HG03558 (cell line): ENCODE measurements around the gene PTPRD.

Source experiments
- ATAC-seq: cut with Tn5 transposase; IDR thresholded peaks from one replicate; pipeline ENCODE4 v1.9.1; 2021; ENCODE audit warnings: moderate number of reproducible peaks; ENCODE audit not compliant: unreplicated experiment; ENCODE audit errors: extremely low read depth

Gene PTPRD

GRCh38 chr9:8783941-8784340 lies 1828.9 kb downstream of the PTPRD start:
- no peak for ATAC-seq

GRCh38 chr9:8782237-8782636 lies 1830.6 kb downstream of the PTPRD start:
- ATAC-seq, result no peak

- ATAC-seq, result no peak
Measured at GRCh38 chr9:8781458-8781857, 1831.3 kb downstream of the PTPRD start.

- ATAC-seq, result no peak
Measured at GRCh38 chr9:8780386-8780785, 1832.4 kb downstream of the PTPRD start.

- ATAC-seq, result no peak
Measured at GRCh38 chr9:8779478-8779877, 1833.3 kb downstream of the PTPRD start.

- no peak for ATAC-seq
Measured at GRCh38 chr9:8778356-8778755, 1834.4 kb downstream of the PTPRD start.

GRCh38 chr9:8772302-8772701 lies 1840.5 kb downstream of the PTPRD start:
- no peak for ATAC-seq

- ATAC-seq, result no peak
Measured at GRCh38 chr9:8769153-8769552, 1843.6 kb downstream of the PTPRD start.

GRCh38 chr9:8766096-8766495 lies 1846.7 kb downstream of the PTPRD start:
- ATAC-seq, result no peak

- ATAC-seq, result no peak
Measured at GRCh38 chr9:8764051-8764450, 1848.8 kb downstream of the PTPRD start.

GRCh38 chr9:8762479-8763085 lies 1850.2 kb downstream of the PTPRD start:
- ATAC-seq, result no peak

GRCh38 chr9:8760000-8760767 lies 1852.6 kb downstream of the PTPRD start:
- ATAC-seq, result no peak

GRCh38 chr9:8757881-8758280 lies 1854.9 kb downstream of the PTPRD start:
- ATAC-seq, result no peak

- ATAC-seq, result no peak
Measured at GRCh38 chr9:8754751-8755150, 1858.1 kb downstream of the PTPRD start.

- ATAC-seq, result no peak
Measured at GRCh38 chr9:8751406-8751930, 1861.3 kb downstream of the PTPRD start.

- ATAC-seq, result no peak
Measured at GRCh38 chr9:8750639-8751051, 1862.2 kb downstream of the PTPRD start.

- no peak for ATAC-seq
Measured at GRCh38 chr9:8745347-8745746, 1867.5 kb downstream of the PTPRD start.

- no peak for ATAC-seq
Measured at GRCh38 chr9:8738945-8739344, 1873.9 kb downstream of the PTPRD start.

- ATAC-seq, result no peak
Measured at GRCh38 chr9:8736805-8737204, 1876.0 kb downstream of the PTPRD start.

- ATAC-seq, result no peak
Measured at GRCh38 chr9:8734760-8735159, 1878.0 kb downstream of the PTPRD start.

GRCh38 chr9:8733131-8733954 lies 1879.5 kb downstream of the PTPRD start:
- ATAC-seq, result no peak
